OCI-LY7 (cell line): ENCODE data around the gene CASQ1.

ENCODE experiments used
- CTCF ChIP-seq: fragments of 200-600 bp; sonication (generic); conservative IDR thresholded peaks from 2 replicates; pipeline ENCODE4 v1.5.1; 2014; ENCODE audit warnings: mild to moderate bottlenecking, antibody characterized with exemption, low read length, moderate library complexity, mixed read lengths
- EZH2phosphoT487 ChIP-seq: fragments of 200-600 bp; sonication (generic); IDR thresholded peaks from 2 replicates; pipeline ENCODE4 v1.6.1; 2018; ENCODE audit warnings: low read depth, borderline replicate concordance, mild to moderate bottlenecking, mixed run types, antibody characterized with exemption, low read length, moderate library complexity, mixed read lengths

DNA sequence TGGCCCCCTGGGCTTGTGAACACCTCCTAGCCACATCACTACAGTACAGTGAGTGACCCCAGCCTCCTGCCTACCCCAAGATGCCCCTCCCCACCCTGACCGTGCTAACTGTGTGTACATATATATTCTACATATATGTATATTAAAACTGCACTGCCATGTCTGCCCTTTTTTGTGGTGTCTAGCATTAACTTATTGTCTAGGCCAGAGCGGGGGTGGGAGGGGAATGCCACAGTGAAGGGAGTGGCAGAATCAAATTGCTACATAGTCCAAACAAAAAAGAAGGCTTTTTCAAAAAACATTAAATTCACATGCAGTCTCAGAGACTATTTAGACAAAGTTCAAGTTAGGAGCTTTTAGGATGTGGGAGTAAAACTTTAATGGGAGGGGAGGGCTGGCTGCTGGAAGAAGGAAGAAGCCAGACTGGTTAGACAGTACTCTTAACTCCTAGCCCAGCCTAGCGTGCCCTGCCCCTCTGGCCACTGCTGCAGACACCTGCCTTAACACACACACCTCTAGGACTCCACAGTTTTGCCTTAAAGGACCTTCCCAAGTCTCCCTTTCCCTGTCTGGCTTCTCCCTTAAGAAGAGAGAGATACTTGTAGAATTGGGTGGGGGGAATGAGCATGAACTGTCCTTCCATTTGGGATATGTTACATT lies 24.2 kb downstream of the CASQ1 start:
- TF ChIP-seq CTCF (no peak), EZH2phosphoT487 (no peak)
